Measurements from ENCODE around the gene SLC9A3. TPM values are rescaled to one million over a fixed set of nuclear protein-coding genes. Genes with fewer than 3 reads are reported as not detected.

SLC9A3 gene
- total RNA-seq, 3 donors from 2014 or later (not counting 1 experiment from before 2014, with no cell fraction given), result 0.61 to 1.1 (median 0.73) TPM

- Histone ChIP-seq H3K27ac (ENCODE audit: low read length) (peak overlapping the region; percentile 37), H3K36me3 (ENCODE audit: control insufficient read depth, insufficient read depth, low read length) (peaks cover 39% of the 10 kb centered on the region), H3K4me1 (ENCODE audit: control insufficient read depth, insufficient read depth, low read length) (peaks cover 10% of the 10 kb centered on the region), H3K4me3 (ENCODE audit: low read length) (no peak overlapping the region), H3K9me3 (ENCODE audit: control insufficient read depth, insufficient read depth, low read length) (no peaks in the 10 kb centered on the region), H3K27me3 (ENCODE audit: control insufficient read depth, insufficient read depth, low read length) (no peaks in the 10 kb centered on the region)
- intact Hi-C loops (cut with micrococcal nuclease), result no loop called here
- DNase-seq, result no peak
- TF ChIP-seq, protein P1, sequence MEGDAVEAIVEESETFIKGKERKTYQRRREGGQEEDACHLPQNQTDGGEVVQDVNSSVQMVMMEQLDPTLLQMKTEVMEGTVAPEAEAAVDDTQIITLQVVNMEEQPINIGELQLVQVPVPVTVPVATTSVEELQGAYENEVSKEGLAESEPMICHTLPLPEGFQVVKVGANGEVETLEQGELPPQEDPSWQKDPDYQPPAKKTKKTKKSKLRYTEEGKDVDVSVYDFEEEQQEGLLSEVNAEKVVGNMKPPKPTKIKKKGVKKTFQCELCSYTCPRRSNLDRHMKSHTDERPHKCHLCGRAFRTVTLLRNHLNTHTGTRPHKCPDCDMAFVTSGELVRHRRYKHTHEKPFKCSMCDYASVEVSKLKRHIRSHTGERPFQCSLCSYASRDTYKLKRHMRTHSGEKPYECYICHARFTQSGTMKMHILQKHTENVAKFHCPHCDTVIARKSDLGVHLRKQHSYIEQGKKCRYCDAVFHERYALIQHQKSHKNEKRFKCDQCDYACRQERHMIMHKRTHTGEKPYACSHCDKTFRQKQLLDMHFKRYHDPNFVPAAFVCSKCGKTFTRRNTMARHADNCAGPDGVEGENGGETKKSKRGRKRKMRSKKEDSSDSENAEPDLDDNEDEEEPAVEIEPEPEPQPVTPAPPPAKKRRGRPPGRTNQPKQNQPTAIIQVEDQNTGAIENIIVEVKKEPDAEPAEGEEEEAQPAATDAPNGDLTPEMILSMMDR (IDR thresholded peaks at IDR 0.05), result no peak
- Mint-ChIP-seq H3K27me3 (ENCODE audit: low read depth in 2 of 2) (no peaks in the 10 kb centered on the region), H3K9me3 (no peaks in the 10 kb centered on the region), H3K4me3 (no peak overlapping the region), H3K4me1 (peaks cover 3 to 6% of the 10 kb centered on the region in 2 donors), H3K27ac (peak overlapping the region in 1 of 2 donors; percentile 68), H3K36me3 (peaks cover 6% of the 10 kb centered on the region)
- 97% methylated on average over 19 of the region's 19 CpGs for WGBS (ENCODE audit: insufficient coverage)
- no peak for ATAC-seq
Measured at GRCh38 chr5:464446-464842, 59.8 kb downstream of the SLC9A3 start.

DNA sequence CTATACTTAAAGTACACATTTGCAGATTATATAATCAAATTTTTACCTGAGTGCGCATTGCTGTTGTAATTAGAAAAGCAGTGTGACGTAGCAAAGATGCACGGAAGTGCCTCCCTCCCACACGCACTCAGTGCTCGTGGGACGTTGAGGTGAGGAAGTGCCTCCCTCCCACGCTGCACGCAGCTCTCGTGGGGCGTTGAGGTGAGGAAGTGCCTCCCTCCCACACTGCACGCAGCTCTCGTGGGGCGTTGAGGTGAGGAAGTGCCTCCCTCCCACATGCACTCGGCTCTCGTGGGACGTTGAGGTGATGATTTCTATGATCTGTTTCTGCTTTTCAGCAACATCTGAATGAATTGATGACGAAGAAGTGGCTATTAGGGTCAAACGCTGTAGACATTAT, 60.3 kb downstream of the SLC9A3 start:
- H3K36me3 Mint-ChIP-seq, result peaks cover 6% of the 10 kb centered on the region
- WGBS (ENCODE audit: insufficient coverage), result 50% methylated on average over 7 of the region's 18 CpGs

GRCh38 chr5:463301-463700, 60.9 kb downstream of the SLC9A3 start:
- intact Hi-C loops (cut with micrococcal nuclease), result no loop called here
- DNase-seq (no peak), ATAC-seq (no peak)
- no peaks in the 10 kb centered on the region for H3K27me3 ChIP-seq (ENCODE audit: control insufficient read depth, insufficient read depth, low read length)
- Mint-ChIP-seq H3K4me1 (peaks cover 0 to 6% of the 10 kb centered on the region in 2 donors), H3K36me3 (peaks cover 6% of the 10 kb centered on the region), H3K27me3 (ENCODE audit: low read depth in 2 of 2) (no peaks in the 10 kb centered on the region), H3K27ac (peak overlapping the region; percentile 40 to 68), H3K9me3 (no peaks in the 10 kb centered on the region), H3K4me3 (no peak overlapping the region)
- peaks cover 49% of the 10 kb centered on the region for H3K36me3 ChIP-seq (ENCODE audit: control insufficient read depth, insufficient read depth, low read length)
- peaks cover 10% of the 10 kb centered on the region for H3K4me1 ChIP-seq (ENCODE audit: control insufficient read depth, insufficient read depth, low read length)
- 97% methylated on average over 7 of the region's 7 CpGs for WGBS (ENCODE audit: insufficient coverage)
- TF ChIP-seq, protein P1 (IDR thresholded peaks at IDR 0.05), result no peak
- no peak overlapping the region for H3K4me3 ChIP-seq (ENCODE audit: low read length)
- H3K27ac ChIP-seq (ENCODE audit: low read length), result no peak overlapping the region
- no peaks in the 10 kb centered on the region for H3K9me3 ChIP-seq (ENCODE audit: control insufficient read depth, insufficient read depth, low read length)

More for the DNA sequence above, 60.3 kb downstream of the SLC9A3 start:
- Histone ChIP-seq H3K36me3 (ENCODE audit: control insufficient read depth, insufficient read depth, low read length) (peaks cover 42% of the 10 kb centered on the region), H3K4me3 (ENCODE audit: low read length) (no peak overlapping the region), H3K4me1 (ENCODE audit: control insufficient read depth, insufficient read depth, low read length) (peaks cover 10% of the 10 kb centered on the region), H3K9me3 (ENCODE audit: control insufficient read depth, insufficient read depth, low read length) (no peaks in the 10 kb centered on the region), H3K27ac (ENCODE audit: low read length) (peak overlapping the region; percentile 37), H3K27me3 (ENCODE audit: control insufficient read depth, insufficient read depth, low read length) (no peaks in the 10 kb centered on the region)
- Mint-ChIP-seq H3K27ac (peak overlapping the region in 1 of 2 donors; percentile 68), H3K4me1 (peaks cover 0 to 6% of the 10 kb centered on the region in 2 donors), H3K27me3 (ENCODE audit: low read depth in 2 of 2) (no peaks in the 10 kb centered on the region), H3K9me3 (no peaks in the 10 kb centered on the region), H3K4me3 (no peak overlapping the region)
- intact Hi-C loops (cut with micrococcal nuclease), result no loop called here
- ATAC-seq, result peak in 2 of 3 donors; percentile 52 to 84
- DNase-seq, result peak in 1 of 2 donors; percentile 91
- TF ChIP-seq, protein P1 (IDR thresholded peaks at IDR 0.05), result no peak

DNA sequence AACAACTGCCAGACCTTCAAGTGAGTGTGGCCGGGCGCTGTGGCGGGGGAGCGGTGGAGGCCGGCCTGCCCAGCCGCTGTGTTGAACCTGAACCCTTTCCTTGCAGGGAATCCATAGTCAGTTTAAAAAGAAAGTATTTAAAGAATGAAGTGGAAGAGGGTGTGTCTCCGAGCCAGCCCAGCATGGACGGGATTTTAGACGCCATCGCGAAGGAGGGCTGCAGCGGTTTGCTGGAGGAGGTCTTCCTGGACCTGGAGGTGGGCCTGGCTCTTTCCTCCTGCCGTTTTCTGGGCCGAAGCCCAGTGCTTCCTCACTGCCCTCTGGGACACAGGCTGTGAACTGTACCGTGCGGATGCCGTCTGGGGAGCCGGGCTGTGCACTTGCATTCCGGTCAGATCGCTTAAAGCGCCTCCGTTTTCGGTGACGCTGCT, 62.2 kb downstream of the SLC9A3 start:
- Histone ChIP-seq H3K27ac (ENCODE audit: low read length) (no peak overlapping the region), H3K36me3 (ENCODE audit: control insufficient read depth, insufficient read depth, low read length) (peaks cover 60% of the 10 kb centered on the region), H3K9me3 (ENCODE audit: control insufficient read depth, insufficient read depth, low read length) (no peaks in the 10 kb centered on the region), H3K4me3 (ENCODE audit: low read length) (no peak overlapping the region), H3K4me1 (ENCODE audit: control insufficient read depth, insufficient read depth, low read length) (peaks cover 10% of the 10 kb centered on the region), H3K27me3 (ENCODE audit: control insufficient read depth, insufficient read depth, low read length) (no peaks in the 10 kb centered on the region)
- Mint-ChIP-seq H3K27ac (no peak overlapping the region), H3K36me3 (peaks cover 6% of the 10 kb centered on the region), H3K4me1 (peaks cover 0 to 6% of the 10 kb centered on the region in 2 donors), H3K9me3 (no peaks in the 10 kb centered on the region), H3K4me3 (no peak overlapping the region), H3K27me3 (ENCODE audit: low read depth in 2 of 2) (no peaks in the 10 kb centered on the region)
- DNase-seq, result no peak
- no peak for ATAC-seq
- intact Hi-C loops (cut with micrococcal nuclease), result no loop called here
- WGBS (ENCODE audit: insufficient coverage), result 98% methylated on average over 24 of the region's 24 CpGs
- TF ChIP-seq, protein P1 (IDR thresholded peaks at IDR 0.05), result no peak
